OCI-M2 (cell line): ENCODE data around the gene NRSN2.

Experiments
- DNase-seq: peaks from one replicate; lab custom pipeline; 2025; ENCODE audit not compliant: unreplicated experiment; lab: John Stamatoyannopoulos, UW

Gene NRSN2

GRCh38 chr20:396619-397431 is 49.9 kb downstream of the NRSN2 start:
- DNase-seq: no peak

GRCh38 chr20:397432-398237 is 50.7 kb downstream of the NRSN2 start:
- no peak for DNase-seq

- no peak for DNase-seq
Measured at GRCh38 chr20:399182-399707, 52.3 kb downstream of the NRSN2 start.

- DNase-seq: no peak
Measured at GRCh38 chr20:400128-400453, 53.2 kb downstream of the NRSN2 start.

GRCh38 chr20:400454-401275 is 53.8 kb downstream of the NRSN2 start:
- no peak for DNase-seq

GRCh38 chr20:401682-402495 is 55.0 kb downstream of the NRSN2 start:
- DNase-seq: no peak

GRCh38 chr20:402496-402885 is 55.6 kb downstream of the NRSN2 start:
- DNase-seq: no peak

GRCh38 chr20:402898-403581 is 56.1 kb downstream of the NRSN2 start:
- DNase-seq: no peak

- DNase-seq: no peak
Measured at GRCh38 chr20:403582-403957, 56.7 kb downstream of the NRSN2 start.

- DNase-seq: no peak
Measured at GRCh38 chr20:404088-404487, 57.2 kb downstream of the NRSN2 start.
